ENCODE results near the gene CYREN.
A peak's percentile ranks its signal among the peaks of the same experiment; 100 is the strongest.
"Not testable (repeated sequence)": the region's sequence is repeated elsewhere in the genome, so short reads cannot be mapped to it uniquely, and the experiment has no call there.

CYREN gene

DNA sequence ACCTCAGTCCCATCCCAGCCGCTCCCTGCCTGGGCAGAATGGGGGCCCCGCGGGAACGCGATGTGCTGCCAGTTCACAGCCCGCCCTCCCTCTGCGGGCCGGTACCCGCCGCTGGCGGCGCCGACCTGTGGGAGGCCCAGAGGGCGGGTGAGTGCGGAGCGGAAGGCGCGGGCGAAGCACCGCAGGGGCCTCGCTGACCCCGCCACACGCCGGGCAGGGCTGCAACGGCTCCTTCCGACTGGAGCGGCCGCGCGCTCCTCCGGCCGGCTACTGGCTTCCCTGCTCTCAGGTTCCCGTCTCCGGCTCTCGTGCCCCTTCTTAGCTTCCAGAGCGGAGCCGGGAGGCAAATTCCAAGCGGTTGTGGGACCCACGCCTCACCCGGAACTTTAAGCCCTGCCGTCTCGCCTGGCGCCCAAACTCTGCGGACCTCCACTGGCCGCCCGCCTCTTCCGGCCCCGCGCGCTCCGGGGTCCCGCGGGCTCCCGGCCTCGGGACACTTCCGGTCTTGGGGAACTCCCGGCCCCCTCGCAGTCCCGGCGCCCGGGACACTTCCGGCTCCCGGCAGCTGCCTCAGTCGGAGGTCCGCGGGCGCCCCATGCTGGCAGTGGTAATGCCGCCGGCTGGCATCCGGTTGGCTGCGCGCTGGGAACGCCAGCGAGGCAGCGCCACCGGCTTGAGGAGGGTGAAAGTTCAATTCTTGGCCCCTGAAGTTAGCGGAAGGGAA is at the start of gene CYREN:
Gene CYREN, minus strand, starts transcription at position 434 of the 724 bp plus-strand sequence. CDS start 1,785 bp downstream, outside the sequence.
- DNase-seq (ENCODE audit: low read depth in 2 of 2), result peak; percentile 80

GRCh38 chr7:135217645-135218509 is 47.4 kb upstream of the CYREN start:
- DNase-seq (ENCODE audit: low read depth in 2 of 2), result no peak

- no peak for DNase-seq (ENCODE audit: low read depth in 2 of 2)
These were observed 45.2 kb upstream of the CYREN start for GRCh38 chr7:135215698-135216097.

DNA sequence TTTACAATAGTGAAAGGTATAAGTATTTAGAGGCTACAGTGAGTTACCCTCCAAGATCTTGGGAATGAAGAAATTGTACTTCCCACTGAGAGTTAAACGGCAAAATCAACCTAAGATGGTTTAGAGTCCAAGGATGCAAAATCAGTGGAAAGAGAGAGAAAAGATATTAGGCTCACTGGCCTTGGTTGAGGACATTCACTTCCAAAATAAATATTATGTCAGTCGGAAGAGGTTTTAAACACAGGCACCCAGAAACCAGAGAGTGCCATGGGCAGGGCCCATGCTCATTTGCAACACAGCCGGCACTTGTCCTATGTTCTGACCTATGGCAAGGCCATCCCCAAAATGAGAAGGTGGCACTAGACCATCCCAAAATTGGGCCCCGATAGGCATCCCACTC is 44.7 kb upstream of the CYREN start:
- DNase-seq (ENCODE audit: low read depth in 2 of 2), result no peak

- no peak for DNase-seq (ENCODE audit: low read depth in 2 of 2)
These were observed 43.3 kb upstream of the CYREN start for GRCh38 chr7:135213831-135214230.

DNA sequence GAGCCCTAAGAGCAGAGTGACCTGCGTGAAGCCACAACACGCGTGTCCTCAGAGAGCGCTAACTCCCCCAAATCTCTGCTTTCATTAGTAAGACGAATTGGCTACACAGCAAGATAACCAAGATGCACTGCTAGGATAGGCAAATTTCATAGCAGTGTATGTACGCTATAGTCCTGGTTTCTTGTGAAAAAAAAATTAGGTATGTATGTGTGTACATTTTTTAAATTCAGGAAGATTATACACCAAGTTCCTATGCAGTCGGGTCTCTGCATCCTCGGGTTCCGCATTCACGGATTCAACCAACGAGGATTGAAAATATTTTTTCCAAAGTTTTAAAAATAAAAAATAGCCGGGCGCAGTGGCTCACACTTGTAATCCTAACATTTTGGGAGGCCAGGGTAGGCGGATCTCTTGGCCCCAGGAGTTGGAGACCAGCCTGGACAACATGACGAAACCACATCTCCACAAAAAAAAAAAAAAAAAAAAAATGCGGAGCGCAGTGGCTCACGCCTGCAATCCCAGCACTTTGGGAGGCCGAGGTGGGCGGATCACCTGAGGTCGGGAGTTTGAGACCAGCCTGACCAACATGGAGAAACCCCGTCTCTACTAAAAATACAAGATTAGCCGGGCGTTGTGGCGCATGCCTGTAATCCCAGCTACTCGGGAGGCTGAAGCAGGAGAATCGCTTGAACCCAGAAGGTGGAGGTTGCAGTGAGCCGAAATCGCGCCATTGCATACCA is 41.6 kb upstream of the CYREN start:
- not testable (repeated sequence) for DNase-seq (ENCODE audit: low read depth in 2 of 2)

DNA sequence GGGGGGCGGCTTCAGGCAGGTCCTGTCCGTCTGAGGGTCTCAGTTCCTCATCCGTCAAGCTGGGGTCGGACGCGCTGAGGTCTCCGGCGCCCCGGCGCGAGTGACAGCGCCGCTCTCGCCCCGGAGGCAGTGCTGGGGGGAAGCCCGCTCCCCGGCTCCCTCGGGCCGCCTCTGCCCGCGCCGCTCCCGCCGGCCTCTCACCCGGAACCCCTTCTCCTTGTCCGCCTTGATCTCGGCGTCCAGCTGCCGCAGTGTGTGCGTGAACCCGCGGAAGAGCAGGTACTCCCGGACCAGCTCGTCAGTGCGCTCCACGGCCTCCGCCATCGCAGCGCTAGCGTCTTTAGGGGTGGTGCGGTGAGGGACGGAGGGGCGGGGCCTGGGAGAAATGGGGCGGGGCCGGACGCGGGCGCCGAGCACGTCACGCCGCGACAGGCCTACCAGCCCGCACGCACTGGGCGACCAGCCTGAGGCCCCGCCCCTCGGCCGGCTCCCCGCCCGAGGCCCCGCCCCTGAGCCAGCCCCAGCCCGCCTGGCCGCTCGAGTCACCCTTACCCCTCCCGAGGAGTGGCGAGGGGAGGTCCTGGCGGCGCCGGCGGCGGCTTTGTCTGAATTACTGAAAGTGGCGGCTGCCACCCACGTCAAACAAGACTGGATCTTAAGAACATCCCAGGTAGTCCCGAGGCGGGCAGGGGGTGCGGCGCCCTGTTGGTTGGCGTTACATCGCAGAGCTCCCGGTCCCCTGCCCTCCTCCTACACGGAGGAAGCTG is 40.9 kb upstream of the CYREN start, which contains the start of gene WDR91:
Gene WDR91, minus strand, starts transcription at position 348 of the 767 bp plus-strand sequence. Its CDS starts 24 bp downstream, at position 324.
- peak; percentile 66 to 67 for DNase-seq (ENCODE audit: low read depth in 2 of 2)

- no peak for DNase-seq (ENCODE audit: low read depth in 2 of 2)
These were observed 40.3 kb upstream of the CYREN start for GRCh38 chr7:135210888-135211178.

DNA sequence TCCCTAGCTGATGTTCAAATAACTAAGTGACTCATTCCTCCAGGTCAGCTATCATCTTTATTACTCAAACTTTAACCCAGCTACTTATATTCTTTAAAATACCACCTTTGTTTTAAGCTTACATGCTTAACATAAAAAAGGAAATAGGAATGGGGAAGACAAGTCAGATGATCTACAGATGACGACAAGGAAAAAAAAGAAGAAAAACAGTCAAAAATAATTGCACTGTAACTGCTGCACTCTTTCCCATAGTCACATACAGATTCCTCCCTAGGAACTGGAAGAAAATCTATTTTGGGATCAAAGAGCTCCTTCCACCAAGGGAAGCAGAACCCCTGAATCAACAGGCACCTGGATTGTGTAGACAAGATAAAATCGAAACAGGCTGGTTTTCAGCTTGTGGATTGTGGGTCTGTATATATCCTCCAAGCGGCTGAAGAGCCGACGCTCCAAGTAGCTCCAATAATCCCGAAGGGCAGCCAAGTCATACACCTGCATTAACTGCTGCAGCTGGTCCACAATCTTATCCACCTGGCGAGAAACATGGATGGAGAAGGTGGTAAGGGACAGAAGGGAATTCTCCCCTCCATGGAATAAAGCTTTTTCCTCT is 38.8 kb upstream of the CYREN start:
- no peak for DNase-seq (ENCODE audit: low read depth in 2 of 2)

DNA sequence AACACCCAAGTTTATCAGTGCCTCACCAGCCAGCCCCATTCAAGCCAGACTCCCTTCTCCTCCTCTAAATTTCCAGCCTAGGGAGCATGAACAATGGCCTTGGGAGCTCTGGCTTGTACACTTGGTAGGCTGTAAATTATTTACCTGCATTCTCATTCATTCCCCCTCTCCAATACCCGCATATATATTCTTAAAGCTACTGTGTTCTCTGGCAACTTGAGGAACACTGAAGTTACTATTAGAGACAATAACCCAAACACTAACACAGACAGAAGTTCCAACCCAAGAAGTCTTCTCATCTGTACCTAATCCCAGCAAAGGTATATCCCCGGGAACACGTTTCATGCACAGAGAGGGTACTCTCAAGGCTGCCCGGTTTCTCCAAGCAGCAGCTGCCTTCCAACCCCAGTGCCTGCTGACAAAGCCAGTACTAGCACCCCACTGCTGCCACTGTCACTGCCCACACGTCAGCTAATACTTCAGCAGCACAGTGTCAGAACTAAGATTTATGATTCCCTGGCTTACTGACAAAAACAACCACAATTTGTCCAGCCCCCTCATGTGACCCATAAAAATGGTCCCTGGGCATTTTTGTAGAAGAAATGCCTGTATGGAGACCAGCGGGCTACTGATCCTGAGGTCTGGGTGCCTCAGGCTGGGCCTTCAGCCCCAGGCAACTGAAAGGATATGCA is 37.7 kb upstream of the CYREN start:
- no peak for DNase-seq (ENCODE audit: low read depth in 2 of 2)

- DNase-seq (ENCODE audit: low read depth in 2 of 2), result no peak
These were observed 37.0 kb upstream of the CYREN start for GRCh38 chr7:135207406-135208101.

GRCh38 chr7:135206941-135207391 is 36.5 kb upstream of the CYREN start:
- no peak for DNase-seq (ENCODE audit: low read depth in 2 of 2)

DNA sequence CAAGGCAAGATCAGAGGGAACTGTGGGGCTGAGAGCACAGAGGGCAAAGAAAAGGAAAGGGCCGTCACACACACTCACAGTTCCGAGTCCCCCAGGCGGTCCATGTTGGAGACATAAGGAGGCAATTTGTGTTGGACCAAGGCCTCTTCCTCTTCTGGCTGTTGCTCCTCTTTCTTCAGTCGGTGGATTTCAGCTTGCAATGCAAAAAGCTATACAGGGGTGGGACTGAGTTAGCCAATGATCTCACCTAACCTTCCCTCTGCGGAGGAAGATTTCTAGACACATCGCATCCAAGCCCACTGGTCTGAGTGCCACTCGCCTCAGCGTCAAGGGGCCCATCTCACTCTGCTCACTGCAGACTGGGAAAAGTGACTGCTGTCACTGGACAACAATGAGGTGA is 35.3 kb upstream of the CYREN start:
- DNase-seq (ENCODE audit: low read depth in 2 of 2), result no peak

DNA sequence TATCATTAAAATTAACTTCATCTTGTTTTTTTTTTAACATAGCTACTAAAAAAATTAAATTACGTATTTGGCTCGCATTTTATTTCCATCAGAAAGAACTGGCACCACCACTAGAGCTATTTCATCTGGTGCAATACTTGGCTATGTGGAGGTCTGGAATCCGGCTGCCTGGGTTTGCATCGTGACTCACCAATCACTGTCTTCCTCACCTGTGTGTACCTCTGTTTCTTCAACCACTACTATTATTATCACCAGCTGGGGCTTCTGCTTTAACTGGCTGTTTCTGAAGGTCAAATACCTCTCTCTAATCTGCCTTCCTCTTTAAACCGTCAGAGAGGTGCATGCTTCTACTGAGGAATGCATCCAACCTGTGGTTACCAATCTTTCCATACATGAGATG is 34.4 kb upstream of the CYREN start:
- DNase-seq (ENCODE audit: low read depth in 2 of 2), result no peak

- DNase-seq (ENCODE audit: low read depth in 2 of 2), result no peak
These were observed 33.8 kb upstream of the CYREN start for GRCh38 chr7:135204341-135204749.

GRCh38 chr7:135201350-135201749 is 30.8 kb upstream of the CYREN start:
- DNase-seq (ENCODE audit: low read depth in 2 of 2), result no peak

DNA sequence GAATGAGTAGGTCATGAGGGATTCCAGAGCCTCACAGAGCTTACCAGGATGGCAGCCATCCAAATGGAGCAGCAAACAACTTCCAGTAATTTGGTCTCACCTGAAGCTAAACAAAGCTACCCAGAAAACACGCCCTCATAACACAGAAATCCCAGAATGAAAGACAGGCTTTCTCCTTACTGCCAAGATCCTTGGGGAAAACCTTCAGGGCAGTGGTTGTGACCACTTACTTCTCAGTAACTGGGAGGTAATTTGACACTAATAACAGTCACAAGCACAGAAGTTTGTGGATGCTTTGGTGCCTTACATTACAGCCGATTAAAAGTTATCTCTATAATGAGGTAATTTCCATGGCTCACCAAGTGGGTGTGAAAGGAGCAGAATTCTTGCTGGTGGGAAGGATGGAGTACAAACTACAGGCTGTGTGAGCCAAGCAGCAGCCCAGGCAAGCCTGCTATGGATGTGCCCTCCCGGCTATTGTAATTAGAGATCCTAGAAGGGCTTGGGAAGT is 30.4 kb upstream of the CYREN start:
- no peak for DNase-seq (ENCODE audit: low read depth in 2 of 2)

DNA sequence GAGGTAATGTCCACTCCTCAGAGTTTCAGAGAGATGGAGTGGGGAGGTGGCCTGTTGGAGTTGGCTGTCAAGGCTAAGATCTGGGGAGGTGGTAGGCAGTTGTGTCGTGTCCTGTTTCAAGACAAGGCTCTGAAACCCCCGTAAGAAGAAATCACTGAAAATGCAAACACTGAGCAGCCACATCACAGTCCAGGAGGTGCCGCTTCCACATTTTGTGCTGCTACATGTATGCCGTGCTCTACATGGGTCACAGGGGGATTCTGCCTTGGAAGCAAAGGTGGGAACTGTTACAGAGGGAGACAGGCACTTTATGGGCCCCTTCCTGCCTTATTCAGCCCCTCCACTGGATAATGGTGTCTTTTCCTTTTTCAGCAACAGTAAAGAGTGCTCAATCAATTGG is 28.9 kb upstream of the CYREN start:
- DNase-seq (ENCODE audit: low read depth in 2 of 2), result no peak

- no peak for DNase-seq (ENCODE audit: low read depth in 2 of 2)
These were observed 27.6 kb upstream of the CYREN start for GRCh38 chr7:135197906-135198655.

Data from fibroblast of skin of left biceps (primary cell).